Measurements from ENCODE around the gene SPA17. TPM values are rescaled to one million over a fixed set of nuclear protein-coding genes. Genes with fewer than 3 reads are reported as not detected.

Gene SPA17
- total and polyA plus RNA-seq, 2 of the 8 experiments (the other 6 are each of a cell fraction or from before 2014, with no cell fraction given), result 3.7 to 5.2 TPM

- TF ChIP-seq CHD7 (IDR thresholded peaks at IDR 0.05; ENCODE audit: insufficient replicate concordance, low read length) (no peak), SAP30 (IDR thresholded peaks at IDR 0.05; ENCODE audit: insufficient read depth, insufficient replicate concordance, low read length) (no peak), CTCF (IDR thresholded peaks at IDR 0.05; ENCODE audit: control extremely low read depth in 1 of 3, insufficient read depth in 1 of 3, low read depth in 1 of 3, low read length in 3 of 3) (no peak), ASH2L (IDR thresholded peaks at IDR 0.05; ENCODE audit: low read length) (no peak), RAD21 (IDR thresholded peaks at IDR 0.05 in 1 of 2, conservative IDR thresholded peaks at IDR 0.05 in 1 of 2; ENCODE audit: low read depth in 2 of 2, low read length in 2 of 2) (no peak), CBX5 (IDR thresholded peaks at IDR 0.05; ENCODE audit: low read depth, low read length) (no peak), BRCA1 (IDR thresholded peaks at IDR 0.05; ENCODE audit: low read depth, low read length) (no peak)
- TF ChIP-seq, protein P1, sequence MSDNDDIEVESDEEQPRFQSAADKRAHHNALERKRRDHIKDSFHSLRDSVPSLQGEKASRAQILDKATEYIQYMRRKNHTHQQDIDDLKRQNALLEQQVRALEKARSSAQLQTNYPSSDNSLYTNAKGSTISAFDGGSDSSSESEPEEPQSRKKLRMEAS (IDR thresholded peaks at IDR 0.05), result no peak
Observed at GRCh38 chr11:124646148-124646547, 27.6 kb upstream of the SPA17 start (continued).

Data from H1 (cell line).